B cell (primary cell): Measurements from ENCODE around the gene KCNJ12.

Source experiments
- CTCF ChIP-seq: fragments of 200-600 bp; IDR thresholded peaks from one replicate; pipeline ENCODE4 v1.8.0; 2022; ENCODE audit warnings: antibody characterized with exemption, mild to moderate bottlenecking
- EZH2 ChIP-seq: IDR thresholded peaks from 2 replicates; pipeline ENCODE4 v1.6.1; 2012; ENCODE audit warnings: borderline replicate concordance, low read depth, mild to moderate bottlenecking, moderate library complexity, low read length; ENCODE audit not compliant: insufficient read depth, poor library complexity, severe bottlenecking

DNA sequence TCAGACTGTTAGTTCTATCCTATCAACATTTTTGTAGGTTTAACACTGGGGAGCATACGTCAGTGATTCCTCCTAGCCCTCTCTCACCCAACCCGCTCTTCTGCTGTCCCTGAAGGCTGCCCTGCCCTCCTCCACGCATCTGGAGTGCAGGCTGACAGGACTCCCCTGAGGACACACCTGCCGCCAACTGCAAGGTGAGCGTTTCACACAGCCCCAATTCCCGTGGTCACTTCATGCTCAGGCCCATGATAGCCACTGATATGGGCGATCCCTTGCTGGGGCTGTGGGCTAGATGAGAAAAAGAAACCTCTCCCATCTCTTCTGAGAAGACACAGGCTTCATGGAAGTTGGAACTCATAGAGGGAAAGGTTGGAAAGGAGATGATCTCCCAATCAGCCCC lies 91.0 kb downstream of the KCNJ12 start:
- TF ChIP-seq CTCF (no peak), EZH2 (no peak)
